SK-N-SH treated with all-trans-retinoic acid at 6 μM for 48 hours (cell line): ENCODE measurements around the gene GPR180.
"Not testable (repeated sequence)": the region's sequence is repeated elsewhere in the genome, so short reads cannot be mapped to it uniquely, and the experiment has no call there.

Experiments used
- ATAC-seq: fragments of 200-7000 bp; cut with Tn5 transposase; 3 replicates; pipeline ENCODE4 v1.9.1; 2020; ENCODE audit warnings: mild to moderate bottlenecking, moderate library complexity
- ARNTL ChIP-seq: fragments of 450-650 bp; formaldehyde crosslinking; IDR thresholded peaks from 2 replicates; pipeline ENCODE4 v1.5.0; 2020; ENCODE audit warnings: low read depth, mild to moderate bottlenecking, moderate library complexity, borderline replicate concordance
- ESRRG ChIP-seq: fragments of 250-450 bp; sonication (Bioruptor Pico); IDR thresholded peaks from 2 replicates; pipeline ENCODE4 v1.6.1; 2021; ENCODE audit warnings: mild to moderate bottlenecking
- GLIS3 ChIP-seq: fragments of 250-450 bp; sonication (Bioruptor Pico); IDR thresholded peaks from 2 replicates; pipeline ENCODE4 v1.5.0; 2020; ENCODE audit warnings: mild to moderate bottlenecking, moderate library complexity
- OSR1 ChIP-seq: fragments of 250-450 bp; sonication (Bioruptor Pico); IDR thresholded peaks from 2 replicates; pipeline ENCODE4 v1.8.0; 2022; ENCODE audit warnings: moderate library complexity, mild to moderate bottlenecking, inconsistent platforms
- RARB ChIP-seq: fragments of 250-450 bp; sonication (Bioruptor Pico); IDR thresholded peaks from 2 replicates; pipeline ENCODE4 v1.8.0; 2021; ENCODE audit warnings: mild to moderate bottlenecking, moderate library complexity
- SNAI2 ChIP-seq: fragments of 250-450 bp; sonication (Bioruptor Pico); IDR thresholded peaks from 2 replicates; pipeline ENCODE4 v1.5.0; 2020; ENCODE audit warnings: mild to moderate bottlenecking, moderate library complexity
- TCF4 ChIP-seq: fragments of 250-450 bp; sonication (Bioruptor Pico); IDR thresholded peaks from 2 replicates; pipeline ENCODE4 v1.8.0; 2021; ENCODE audit warnings: mild to moderate bottlenecking, moderate library complexity, borderline replicate concordance
- ZC3H10 ChIP-seq: fragments of 250-450 bp; sonication (Bioruptor Pico); IDR thresholded peaks from 2 replicates; pipeline ENCODE4 v1.5.1; 2021; ENCODE audit warnings: mild to moderate bottlenecking, moderate library complexity
- ZFP30 ChIP-seq: fragments of 450-650 bp; formaldehyde crosslinking; IDR thresholded peaks from 2 replicates; pipeline ENCODE4 v1.5.0; 2022; ENCODE audit warnings: mild to moderate bottlenecking, moderate library complexity
- ZNF70 ChIP-seq: fragments of 450-650 bp; formaldehyde crosslinking; IDR thresholded peaks from 2 replicates; pipeline ENCODE4 v1.5.0; 2020; ENCODE audit warnings: mild to moderate bottlenecking, moderate library complexity
- ZNF8 ChIP-seq: fragments of 450-650 bp; formaldehyde crosslinking; IDR thresholded peaks from 2 replicates; pipeline ENCODE4 v1.5.0; 2020; ENCODE audit warnings: mild to moderate bottlenecking, moderate library complexity
- TF ChIP-seq, protein P1 (sequence below): fragments of 250-450 bp; sonication (Bioruptor Pico); IDR thresholded peaks from 2 replicates; pipeline ENCODE4 v1.5.1; 2020; ENCODE audit warnings: low read depth, mild to moderate bottlenecking, moderate library complexity
- TF ChIP-seq, protein P2 (sequence below): fragments of 250-450 bp; sonication (Bioruptor Pico); IDR thresholded peaks from 2 replicates; pipeline ENCODE4 v1.5.1; 2021; ENCODE audit warnings: mild to moderate bottlenecking, moderate library complexity
- TF ChIP-seq, protein P3 (sequence below): fragments of 250-450 bp; sonication (Bioruptor Pico); IDR thresholded peaks from 2 replicates; pipeline ENCODE4 v1.5.0; 2020; ENCODE audit warnings: mild to moderate bottlenecking, moderate library complexity
- TF ChIP-seq, protein P4 (sequence below): fragments of 250-450 bp; sonication (Bioruptor Pico); IDR thresholded peaks from 2 replicates; pipeline ENCODE4 v1.8.0; 2021; ENCODE audit warnings: low read depth, mild to moderate bottlenecking, moderate library complexity, borderline replicate concordance

The GPR180 gene

DNA sequence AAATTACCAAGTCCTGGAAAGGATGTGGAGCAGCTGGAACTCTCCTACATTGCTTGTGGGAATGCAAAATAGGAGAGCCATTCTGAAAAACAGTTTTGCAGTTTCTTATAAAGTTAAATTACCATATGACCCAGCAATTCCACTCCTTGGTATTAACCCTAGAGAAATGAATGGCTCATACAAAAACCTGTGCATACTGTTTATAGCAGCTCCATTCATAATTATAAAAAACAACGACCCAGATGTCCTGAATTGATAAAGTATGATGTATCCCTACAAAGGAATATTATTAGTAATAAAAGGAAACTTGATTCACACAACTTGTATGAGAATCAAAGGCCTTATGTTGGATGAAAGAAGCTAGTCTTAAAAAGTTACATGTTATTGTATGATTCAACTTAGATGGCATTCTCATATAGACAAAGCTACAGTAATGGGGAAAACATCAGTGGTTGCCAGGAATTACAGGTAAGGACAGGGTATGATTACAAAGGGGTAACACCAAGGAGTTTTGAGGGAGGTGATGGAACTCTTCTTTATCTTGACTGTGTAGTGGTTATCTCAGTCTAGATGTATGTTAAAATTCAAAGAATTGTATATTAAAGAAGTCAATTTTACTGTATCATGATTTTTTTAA is 35.4 kb downstream of the GPR180 start:
- TF ChIP-seq TCF4 (CRISPR knock-in tag): no peak
- TF ChIP-seq, protein P1, sequence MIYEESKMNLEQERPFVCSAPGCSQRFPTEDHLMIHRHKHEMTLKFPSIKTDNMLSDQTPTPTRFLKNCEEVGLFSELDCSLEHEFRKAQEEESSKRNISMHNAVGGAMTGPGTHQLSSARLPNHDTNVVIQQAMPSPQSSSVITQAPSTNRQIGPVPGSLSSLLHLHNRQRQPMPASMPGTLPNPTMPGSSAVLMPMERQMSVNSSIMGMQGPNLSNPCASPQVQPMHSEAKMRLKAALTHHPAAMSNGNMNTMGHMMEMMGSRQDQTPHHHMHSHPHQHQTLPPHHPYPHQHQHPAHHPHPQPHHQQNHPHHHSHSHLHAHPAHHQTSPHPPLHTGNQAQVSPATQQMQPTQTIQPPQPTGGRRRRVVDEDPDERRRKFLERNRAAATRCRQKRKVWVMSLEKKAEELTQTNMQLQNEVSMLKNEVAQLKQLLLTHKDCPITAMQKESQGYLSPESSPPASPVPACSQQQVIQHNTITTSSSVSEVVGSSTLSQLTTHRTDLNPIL (CRISPR knock-in tag): no peak
- TF ChIP-seq OSR1 (CRISPR knock-in tag): no peak
- no peak for TF ChIP-seq SNAI2 (CRISPR knock-in tag)
- no peak for TF ChIP-seq ZNF70 (CRISPR knock-in tag)
- TF ChIP-seq ESRRG (CRISPR knock-in tag): no peak
- no peak for TF ChIP-seq ZNF8
- TF ChIP-seq, protein P2, sequence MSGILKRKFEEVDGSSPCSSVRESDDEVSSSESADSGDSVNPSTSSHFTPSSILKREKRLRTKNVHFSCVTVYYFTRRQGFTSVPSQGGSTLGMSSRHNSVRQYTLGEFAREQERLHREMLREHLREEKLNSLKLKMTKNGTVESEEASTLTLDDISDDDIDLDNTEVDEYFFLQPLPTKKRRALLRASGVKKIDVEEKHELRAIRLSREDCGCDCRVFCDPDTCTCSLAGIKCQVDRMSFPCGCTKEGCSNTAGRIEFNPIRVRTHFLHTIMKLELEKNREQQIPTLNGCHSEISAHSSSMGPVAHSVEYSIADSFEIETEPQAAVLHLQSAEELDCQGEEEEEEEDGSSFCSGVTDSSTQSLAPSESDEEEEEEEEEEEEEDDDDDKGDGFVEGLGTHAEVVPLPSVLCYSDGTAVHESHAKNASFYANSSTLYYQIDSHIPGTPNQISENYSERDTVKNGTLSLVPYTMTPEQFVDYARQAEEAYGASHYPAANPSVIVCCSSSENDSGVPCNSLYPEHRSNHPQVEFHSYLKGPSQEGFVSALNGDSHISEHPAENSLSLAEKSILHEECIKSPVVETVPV: no peak
- TF ChIP-seq, protein P3, sequence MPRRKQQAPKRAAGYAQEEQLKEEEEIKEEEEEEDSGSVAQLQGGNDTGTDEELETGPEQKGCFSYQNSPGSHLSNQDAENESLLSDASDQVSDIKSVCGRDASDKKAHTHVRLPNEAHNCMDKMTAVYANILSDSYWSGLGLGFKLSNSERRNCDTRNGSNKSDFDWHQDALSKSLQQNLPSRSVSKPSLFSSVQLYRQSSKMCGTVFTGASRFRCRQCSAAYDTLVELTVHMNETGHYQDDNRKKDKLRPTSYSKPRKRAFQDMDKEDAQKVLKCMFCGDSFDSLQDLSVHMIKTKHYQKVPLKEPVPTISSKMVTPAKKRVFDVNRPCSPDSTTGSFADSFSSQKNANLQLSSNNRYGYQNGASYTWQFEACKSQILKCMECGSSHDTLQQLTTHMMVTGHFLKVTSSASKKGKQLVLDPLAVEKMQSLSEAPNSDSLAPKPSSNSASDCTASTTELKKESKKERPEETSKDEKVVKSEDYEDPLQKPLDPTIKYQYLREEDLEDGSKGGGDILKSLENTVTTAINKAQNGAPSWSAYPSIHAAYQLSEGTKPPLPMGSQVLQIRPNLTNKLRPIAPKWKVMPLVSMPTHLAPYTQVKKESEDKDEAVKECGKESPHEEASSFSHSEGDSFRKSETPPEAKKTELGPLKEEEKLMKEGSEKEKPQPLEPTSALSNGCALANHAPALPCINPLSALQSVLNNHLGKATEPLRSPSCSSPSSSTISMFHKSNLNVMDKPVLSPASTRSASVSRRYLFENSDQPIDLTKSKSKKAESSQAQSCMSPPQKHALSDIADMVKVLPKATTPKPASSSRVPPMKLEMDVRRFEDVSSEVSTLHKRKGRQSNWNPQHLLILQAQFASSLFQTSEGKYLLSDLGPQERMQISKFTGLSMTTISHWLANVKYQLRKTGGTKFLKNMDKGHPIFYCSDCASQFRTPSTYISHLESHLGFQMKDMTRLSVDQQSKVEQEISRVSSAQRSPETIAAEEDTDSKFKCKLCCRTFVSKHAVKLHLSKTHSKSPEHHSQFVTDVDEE (CRISPR knock-in tag): no peak
- TF ChIP-seq, protein P4, sequence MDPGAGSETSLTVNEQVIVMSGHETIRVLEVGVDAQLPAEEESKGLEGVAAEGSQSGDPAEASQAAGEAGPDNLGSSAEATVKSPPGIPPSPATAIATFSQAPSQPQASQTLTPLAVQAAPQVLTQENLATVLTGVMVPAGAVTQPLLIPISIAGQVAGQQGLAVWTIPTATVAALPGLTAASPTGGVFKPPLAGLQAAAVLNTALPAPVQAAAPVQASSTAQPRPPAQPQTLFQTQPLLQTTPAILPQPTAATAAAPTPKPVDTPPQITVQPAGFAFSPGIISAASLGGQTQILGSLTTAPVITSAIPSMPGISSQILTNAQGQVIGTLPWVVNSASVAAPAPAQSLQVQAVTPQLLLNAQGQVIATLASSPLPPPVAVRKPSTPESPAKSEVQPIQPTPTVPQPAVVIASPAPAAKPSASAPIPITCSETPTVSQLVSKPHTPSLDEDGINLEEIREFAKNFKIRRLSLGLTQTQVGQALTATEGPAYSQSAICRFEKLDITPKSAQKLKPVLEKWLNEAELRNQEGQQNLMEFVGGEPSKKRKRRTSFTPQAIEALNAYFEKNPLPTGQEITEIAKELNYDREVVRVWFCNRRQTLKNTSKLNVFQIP (CRISPR knock-in tag): no peak
- no peak for TF ChIP-seq RARB (CRISPR knock-in tag)
- TF ChIP-seq ZFP30 (CRISPR knock-in tag): no peak
- no peak for ATAC-seq

DNA sequence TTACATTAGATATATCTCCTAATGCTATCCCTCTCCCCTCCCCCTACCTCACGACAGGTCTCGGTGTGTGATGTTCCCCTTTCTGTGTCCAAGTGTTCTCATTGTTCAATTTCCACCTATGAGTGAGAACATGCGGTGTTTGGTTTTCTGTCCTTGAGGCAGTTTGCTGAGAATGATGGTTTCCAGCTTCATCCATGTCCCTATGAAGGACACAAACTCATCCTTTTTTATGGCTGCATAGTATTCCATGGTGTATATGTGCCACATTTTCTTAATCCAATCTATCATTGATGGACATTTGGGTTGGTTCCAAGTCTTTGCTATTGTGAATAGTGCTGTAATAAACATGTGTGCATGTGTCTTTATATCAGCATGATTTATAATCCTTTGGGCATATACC is 36.0 kb downstream of the GPR180 start:
- not testable (repeated sequence) for ATAC-seq

DNA sequence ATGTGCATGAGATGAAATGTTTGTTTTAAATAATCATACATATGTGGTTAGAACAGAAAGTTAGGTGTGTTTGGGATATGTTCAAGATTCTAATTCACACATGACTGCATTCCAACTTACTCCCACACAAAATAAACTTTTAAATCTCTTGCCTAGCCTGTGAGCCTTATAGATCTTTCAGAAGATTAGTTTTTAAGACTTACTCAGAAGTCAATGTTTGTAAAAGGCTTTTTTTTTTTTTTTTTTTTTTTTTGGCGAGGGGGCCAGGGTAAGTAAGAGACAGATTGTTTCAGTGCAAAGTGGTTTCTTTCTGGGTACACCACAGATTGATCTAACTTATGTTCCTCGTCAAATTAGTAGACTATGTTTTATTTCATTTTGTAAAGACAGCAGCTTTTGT is 39.1 kb downstream of the GPR180 start:
- no peak for TF ChIP-seq GLIS3 (CRISPR knock-in tag)
- TF ChIP-seq ESRRG (CRISPR knock-in tag): no peak
- TF ChIP-seq ZC3H10: no peak
- TF ChIP-seq ZNF70 (CRISPR knock-in tag): no peak
- TF ChIP-seq, protein P4 (CRISPR knock-in tag): no peak
- no peak for TF ChIP-seq ARNTL (CRISPR knock-in tag)
- TF ChIP-seq, protein P2: no peak
- no peak for ATAC-seq

More for the DNA sequence above, 36.0 kb downstream of the GPR180 start:
- 0 out of 2 replicates have a peak, but pooled peaks have one; percentile 36 for TF ChIP-seq ZNF8

DNA sequence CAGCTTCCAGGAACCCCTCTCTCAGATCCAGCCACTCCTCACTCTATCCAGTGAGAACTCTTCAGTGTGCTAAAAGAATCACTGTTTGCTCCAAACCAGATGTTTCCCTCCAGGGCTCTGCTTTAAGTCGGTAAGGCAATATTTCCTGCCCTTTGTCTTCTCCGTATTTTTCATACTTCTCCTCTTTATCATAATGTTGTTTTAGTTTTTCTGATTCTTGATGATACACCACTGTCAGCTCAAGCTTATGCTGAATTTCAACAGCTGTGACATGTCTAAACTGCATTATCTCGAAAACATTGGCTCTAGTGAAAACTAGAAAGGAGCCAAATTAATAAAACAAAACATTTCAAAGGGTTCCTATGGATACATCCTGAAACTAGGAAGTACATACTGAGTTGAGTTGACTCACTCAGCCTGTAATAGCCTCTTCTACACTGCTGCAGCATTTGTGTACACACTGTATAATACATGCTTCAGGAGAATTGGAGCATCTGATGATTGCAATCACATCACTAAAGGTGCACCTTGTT is 39.8 kb downstream of the GPR180 start:
- no peak for TF ChIP-seq ZNF70 (CRISPR knock-in tag)
- ATAC-seq: peak; percentile 96
